Mesenchymal stem cell (in vitro differentiated cells and primary cell): ENCODE measurements around the gene MRGPRE.

Experiments
- DNase-seq: peaks from one replicate; pipeline ENCODE4 v3.0.0-alpha.2; 2013
- H2AFZ ChIP-seq: one replicate; pipeline ENCODE4 v1.6.1; 2013; ENCODE audit warnings: low read depth, mild to moderate bottlenecking, control low read depth, inconsistent platforms, low read length, moderate library complexity
- H2AK5ac ChIP-seq: 2 replicates; pipeline ENCODE4 v1.6.1; 2013; ENCODE audit warnings: low read length, moderate library complexity, mild to moderate bottlenecking, inconsistent platforms; ENCODE audit not compliant: severe bottlenecking
- H2BK120ac ChIP-seq: one replicate; pipeline ENCODE4 v1.6.1; 2013; ENCODE audit warnings: low read depth, mild to moderate bottlenecking, inconsistent platforms, low read length, moderate library complexity
- H2BK12ac ChIP-seq, 2 experiments: one replicate each; pipeline ENCODE4 v1.6.1; 2013; ENCODE audit warnings: inconsistent platforms in 2 of 2, low read length in 2 of 2, mild to moderate bottlenecking in 2 of 2, moderate library complexity in 2 of 2, control low read depth in 1 of 2
- H2BK15ac ChIP-seq: one replicate; pipeline ENCODE4 v1.6.1; 2013; ENCODE audit warnings: mild to moderate bottlenecking, low read depth, inconsistent platforms; ENCODE audit not compliant: poor library complexity, severe bottlenecking
- H2BK5ac ChIP-seq: 2 replicates; pipeline ENCODE4 v1.6.1; 2013; ENCODE audit warnings: low read depth, mild to moderate bottlenecking, low read length, control low read depth, inconsistent platforms; ENCODE audit not compliant: poor library complexity, severe bottlenecking
- H3K14ac ChIP-seq, 2 experiments: one replicate each; pipeline ENCODE4 v1.6.1; 2013; ENCODE audit warnings: inconsistent platforms in 2 of 2, low read length in 2 of 2, control low read depth in 1 of 2, mild to moderate bottlenecking in 1 of 2, moderate library complexity in 1 of 2
- H3K18ac ChIP-seq, 2 experiments: one replicate each; pipeline ENCODE4 v1.6.1; 2013; ENCODE audit warnings: inconsistent platforms in 2 of 2, low read length in 2 of 2, control low read depth in 1 of 2, low read depth in 1 of 2, mild to moderate bottlenecking in 1 of 2
- H3K23ac ChIP-seq, 2 experiments: one replicate each; pipeline ENCODE4 v1.6.1; 2013; ENCODE audit warnings: inconsistent platforms in 2 of 2, low read length in 2 of 2, mild to moderate bottlenecking in 2 of 2, moderate library complexity in 2 of 2, control low read depth in 1 of 2
- H3K27ac ChIP-seq: 2 replicates; pipeline ENCODE4 v1.5.1; 2013; ENCODE audit warnings: mild to moderate bottlenecking, moderate library complexity, low read length, control low read depth, inconsistent platforms; ENCODE audit not compliant: poor library complexity, severe bottlenecking
- H3K27me3 ChIP-seq, 2 experiments: 2 replicates each; pipeline versions ENCODE4 v1.6.1 to v1.7.0; 2013; ENCODE audit warnings: low read length in 2 of 2, mild to moderate bottlenecking in 2 of 2, moderate library complexity in 2 of 2, control low read depth in 1 of 2, inconsistent platforms in 1 of 2; ENCODE audit not compliant: control insufficient read depth in 1 of 2, insufficient read depth in 1 of 2
- H3K36me3 ChIP-seq, 2 experiments: 2 replicates each; pipeline versions ENCODE4 v1.6.1 to v1.7.0; 2013; ENCODE audit warnings: low read length in 2 of 2, control low read depth in 1 of 2, inconsistent platforms in 1 of 2, low read depth in 1 of 2, mild to moderate bottlenecking in 1 of 2; ENCODE audit not compliant: insufficient read depth in 2 of 2, control insufficient read depth in 1 of 2
- H3K4ac ChIP-seq, 2 experiments: one replicate each; pipeline ENCODE4 v1.6.1; 2013; ENCODE audit warnings: inconsistent platforms in 2 of 2, low read length in 2 of 2, mild to moderate bottlenecking in 2 of 2, moderate library complexity in 2 of 2, control low read depth in 1 of 2, low read depth in 1 of 2
- H3K4me1 ChIP-seq: 2 replicates; pipeline ENCODE4 v1.6.1; 2013; ENCODE audit warnings: low read depth, low read length, control low read depth; ENCODE audit not compliant: control insufficient read depth, insufficient read depth
- H3K4me2 ChIP-seq: 2 replicates; pipeline ENCODE4 v1.6.1; 2013; ENCODE audit warnings: low read length, mild to moderate bottlenecking, inconsistent platforms; ENCODE audit not compliant: poor library complexity, severe bottlenecking
- H3K4me3 ChIP-seq, 2 experiments: 2 replicates each; pipeline versions ENCODE4 v1.5.1 to v1.7.0; 2013; ENCODE audit warnings: low read length in 2 of 2, mild to moderate bottlenecking in 2 of 2, control low read depth in 1 of 2, low read depth in 1 of 2; ENCODE audit not compliant: insufficient read depth in 1 of 2
- H3K79me1 ChIP-seq: replicated peaks from 2 replicates; pipeline ENCODE4 v1.6.1; 2013; ENCODE audit warnings: mild to moderate bottlenecking, control low read depth, low read length, inconsistent platforms; ENCODE audit not compliant: poor library complexity, severe bottlenecking
- H3K9ac ChIP-seq: 2 replicates; pipeline ENCODE4 v1.7.0; 2013; ENCODE audit warnings: mild to moderate bottlenecking, low read length, moderate library complexity
- H3K9me3 ChIP-seq: 2 replicates; pipeline ENCODE4 v1.7.0; 2013; ENCODE audit warnings: mild to moderate bottlenecking, low read length; ENCODE audit not compliant: control insufficient read depth
- H4K8ac ChIP-seq: one replicate; pipeline ENCODE4 v1.6.1; 2013; ENCODE audit warnings: inconsistent platforms, mild to moderate bottlenecking, low read length, moderate library complexity
- H4K91ac ChIP-seq: one replicate; pipeline ENCODE4 v1.6.1; 2013; ENCODE audit warnings: mild to moderate bottlenecking, low read length, inconsistent platforms
- WGBS: methylation state at CpG from one replicate; pipeline ENCODE4 v1.1.7; 2013; ENCODE audit warnings: mixed read lengths; 5-methylcytosine and 5-hydroxymethylcytosine counted together

Gene MRGPRE

DNA sequence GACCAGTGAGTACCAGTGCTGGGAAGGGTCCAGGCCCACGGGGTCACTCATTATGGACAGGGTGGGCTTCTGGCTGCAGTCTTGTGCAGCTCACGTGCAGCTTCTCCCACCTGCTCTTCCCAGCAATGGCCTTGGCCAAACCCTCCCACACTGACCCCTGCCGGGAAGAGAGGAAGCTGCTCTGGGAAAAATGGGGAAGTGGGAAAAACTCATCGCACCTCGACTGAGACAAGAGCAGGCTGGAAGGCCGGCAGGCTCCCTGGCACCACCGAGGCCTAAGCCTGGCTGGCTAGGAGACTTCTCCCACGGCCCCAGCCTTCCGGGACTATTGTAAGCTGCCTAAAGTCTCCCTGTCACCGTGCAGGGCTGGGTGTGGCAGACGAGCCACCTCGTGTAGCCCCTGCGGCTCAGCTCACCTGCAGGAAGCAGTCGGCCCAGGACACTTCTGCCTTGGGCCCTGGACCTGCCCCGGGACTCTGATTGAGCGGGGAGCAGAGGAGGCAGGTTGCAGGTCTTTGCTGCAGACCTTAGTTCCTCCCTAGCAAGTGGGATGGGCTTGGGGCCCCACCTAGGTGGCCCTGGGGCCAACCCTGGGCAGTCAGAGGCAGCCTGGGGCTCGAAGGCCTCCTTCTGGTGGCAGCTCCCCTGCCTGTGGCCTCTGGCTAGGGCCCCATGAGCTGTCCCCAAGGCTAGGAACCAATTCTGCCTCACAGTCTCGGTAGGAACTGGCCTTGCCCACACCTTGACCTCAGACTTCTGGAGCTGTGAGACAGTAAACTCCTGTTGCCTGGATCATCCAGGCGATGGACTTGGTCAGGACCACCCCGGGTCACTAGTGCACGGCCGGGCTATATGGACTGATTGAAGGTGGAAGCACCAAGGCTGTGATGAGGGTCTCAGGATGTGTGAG is 36.7 kb downstream of the MRGPRE start:
- Histone ChIP-seq H3K27me3 (peaks cover 41 to 76% of the 10 kb centered on the region in 2 experiments), H3K23ac (no peak overlapping the region), H3K4me1 (peaks cover 2% of the 10 kb centered on the region), H2BK120ac (no peak overlapping the region), H2AK5ac (no peak overlapping the region), H2BK12ac (no peak overlapping the region), H4K91ac (peak overlapping the region; percentile 11), H3K14ac (no peak overlapping the region), H3K18ac (no peak overlapping the region), H3K27ac (no peak overlapping the region), H3K4ac (no peak overlapping the region), H2BK15ac (no peak overlapping the region), H2BK5ac (no peak overlapping the region), H2AFZ (no peak overlapping the region), H3K79me1 (no peaks in the 10 kb centered on the region), H3K4me2 (no peak overlapping the region), H4K8ac (no peak overlapping the region), H3K9ac (no peak overlapping the region), H3K9me3 (no peaks in the 10 kb centered on the region), H3K4me3 (no peak overlapping the region), H3K36me3 (no peaks in the 10 kb centered on the region)
- WGBS, result 66% methylated on average over 21 of the region's 22 CpGs
- peak; percentile 30 for DNase-seq

DNA sequence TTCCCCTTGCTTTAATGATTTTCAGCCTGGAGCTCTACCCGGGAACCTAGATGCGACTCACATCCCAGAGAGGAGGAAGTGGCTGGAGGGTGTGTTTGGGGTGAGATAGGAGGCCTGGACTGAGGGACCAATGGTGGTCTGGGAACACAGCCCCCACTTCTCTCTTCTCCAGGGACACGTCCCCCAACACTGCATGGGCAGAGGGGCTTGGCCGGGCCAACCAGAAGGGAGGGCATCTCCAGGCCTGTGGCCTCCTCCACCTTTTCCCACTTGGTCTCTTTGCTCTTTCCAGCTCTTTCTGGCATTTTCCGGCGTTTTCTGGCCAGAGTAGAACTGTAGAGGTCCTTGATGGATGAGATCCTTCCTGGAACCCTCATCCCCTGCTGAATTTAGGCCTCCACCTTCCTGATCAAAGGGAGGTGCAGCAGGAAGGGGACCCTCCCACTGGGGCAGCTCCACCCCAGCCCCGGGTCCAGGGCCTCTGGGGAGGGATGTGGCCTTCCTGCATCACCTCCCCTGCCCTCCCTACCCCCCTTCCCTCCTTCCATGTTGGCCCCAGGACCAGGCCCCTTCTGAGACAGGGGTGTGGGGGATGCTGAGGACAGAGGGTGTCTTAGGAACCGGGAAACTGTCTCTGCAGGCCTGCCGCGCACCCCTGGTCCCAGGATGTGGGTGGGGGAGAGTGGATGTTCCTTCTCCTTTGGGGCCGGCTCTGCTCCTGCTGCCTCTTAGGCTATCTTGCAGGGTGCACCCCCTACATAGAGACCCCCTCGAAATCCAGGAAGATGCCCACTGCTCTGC is 38.0 kb downstream of the MRGPRE start:
- Histone ChIP-seq H2BK12ac (no peak overlapping the region), H3K23ac (no peak overlapping the region), H3K4me2 (no peak overlapping the region), H3K27me3 (peaks cover 43 to 75% of the 10 kb centered on the region in 2 experiments), H4K8ac (no peak overlapping the region), H2AK5ac (no peak overlapping the region), H3K4me3 (no peak overlapping the region), H2BK120ac (no peak overlapping the region), H3K4ac (no peak overlapping the region), H3K36me3 (no peaks in the 10 kb centered on the region), H3K4me1 (peaks cover 2% of the 10 kb centered on the region), H2BK15ac (no peak overlapping the region), H2BK5ac (no peak overlapping the region), H4K91ac (no peak overlapping the region), H3K14ac (no peak overlapping the region), H3K9me3 (peaks cover 4% of the 10 kb centered on the region), H3K27ac (no peak overlapping the region), H3K79me1 (no peaks in the 10 kb centered on the region), H2AFZ (no peak overlapping the region), H3K9ac (no peak overlapping the region), H3K18ac (no peak overlapping the region)
- no peak for DNase-seq
- 81% methylated on average over 8 of the region's 12 CpGs for WGBS

DNA sequence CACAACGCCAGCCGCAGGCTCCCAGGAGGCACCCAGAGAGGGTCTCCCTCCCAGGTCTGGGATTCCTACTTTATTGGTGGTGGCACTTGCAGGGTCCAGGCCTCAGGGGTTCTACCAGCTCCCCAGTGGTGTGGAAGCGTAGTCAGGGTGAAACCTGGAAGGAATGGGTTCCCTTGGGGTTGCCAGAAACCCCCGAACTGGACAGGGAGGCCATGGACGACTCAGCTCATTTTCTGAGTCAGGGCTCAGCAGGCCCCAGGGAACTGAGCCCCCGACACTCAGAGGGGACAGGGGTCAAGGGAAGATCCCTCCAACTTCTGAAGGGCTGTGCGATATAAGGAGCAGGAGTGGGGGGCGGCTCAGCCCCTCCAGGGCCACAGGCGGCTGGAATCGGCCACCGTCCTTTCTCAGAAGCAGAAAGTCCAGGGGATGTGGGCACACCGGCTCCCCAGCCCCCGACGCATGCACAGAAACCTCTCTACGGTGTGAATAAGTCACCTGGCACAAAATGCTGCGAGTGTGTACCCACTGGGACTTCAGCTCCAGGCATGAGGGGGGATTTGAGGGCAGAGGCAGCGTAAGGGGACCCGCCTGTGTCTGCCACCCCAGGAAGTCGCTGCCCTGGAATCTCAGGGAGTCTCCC is 38.7 kb downstream of the MRGPRE start:
- no peaks in the 10 kb centered on the region for H3K36me3 ChIP-seq
- H3K4me1 ChIP-seq, result peaks cover 2% of the 10 kb centered on the region
- no peak overlapping the region for H2AK5ac ChIP-seq
- no peak overlapping the region for H4K8ac ChIP-seq
- H3K14ac ChIP-seq, result no peak overlapping the region
- H3K18ac ChIP-seq, result no peak overlapping the region
- no peak for DNase-seq
- H2BK120ac ChIP-seq, result no peak overlapping the region
- no peak overlapping the region for H3K4me2 ChIP-seq
- no peak overlapping the region for H3K4me3 ChIP-seq
- H2BK12ac ChIP-seq, result no peak overlapping the region
- H2AFZ ChIP-seq, result no peak overlapping the region
- no peak overlapping the region for H2BK5ac ChIP-seq
- peaks cover 4% of the 10 kb centered on the region for H3K9me3 ChIP-seq
- no peak overlapping the region for H3K27ac ChIP-seq
- WGBS, result 89% methylated on average over 19 of the region's 19 CpGs
- no peak overlapping the region for H4K91ac ChIP-seq
- peaks cover 42 to 76% of the 10 kb centered on the region in 2 experiments for H3K27me3 ChIP-seq
- H3K4ac ChIP-seq, result no peak overlapping the region
- H3K79me1 ChIP-seq, result no peaks in the 10 kb centered on the region
- H3K9ac ChIP-seq, result no peak overlapping the region
- H3K23ac ChIP-seq, result no peak overlapping the region
- H2BK15ac ChIP-seq, result no peak overlapping the region
